Gastrocnemius medialis (tissue), 4 donors: Measurements from ENCODE around the gene GNL3. TPM values are rescaled to one million over a fixed set of nuclear protein-coding genes. Genes with fewer than 3 reads are reported as not detected.

Experiments
- ATAC-seq, 2 donors: fragments of 150-250 bp; one replicate each; pipeline ENCODE4 v1.9.1; 2016
- DNase-seq, 2 donors: peaks; one replicate each; pipeline ENCODE4 v3.0.0-alpha.2; 2019
- H3K27ac ChIP-seq, 4 donors: fragments of 200-600 bp; sonication (generic); 1 replicate in 1 of 4; 2 replicates in 3 of 4; pipeline ENCODE4 v1.5.1; 2016 to 2018; ENCODE audit warnings: mild to moderate bottlenecking in 2 of 4, moderate library complexity in 1 of 4
- H3K27me3 ChIP-seq, 3 donors: fragments of 200-600 bp; sonication (generic) in 2 of 3; 1 replicate in 1 of 3; 2 replicates in 2 of 3; pipeline versions ENCODE4 v1.5.1 to v1.6.0; 2016 to 2019; ENCODE audit warnings: mild to moderate bottlenecking in 1 of 3, moderate library complexity in 1 of 3
- H3K36me3 ChIP-seq, 2 donors: fragments of 200-600 bp; sonication (generic) in 1 of 2; one replicate each; pipeline ENCODE4 v1.5.1; 2017 to 2018
- H3K4me1 ChIP-seq, 2 donors: fragments of 200-600 bp; sonication (generic) in 1 of 2; one replicate each; pipeline ENCODE4 v1.5.1; 2016 to 2017; ENCODE audit warnings: mild to moderate bottlenecking in 2 of 2
- H3K4me3 ChIP-seq, 4 donors: fragments of 200-600 bp; sonication (generic) in 3 of 4; 1 replicate in 1 of 4; 2 replicates in 3 of 4; pipeline ENCODE4 v1.5.1; 2016 to 2019; ENCODE audit warnings: mild to moderate bottlenecking in 2 of 4
- H3K9me3 ChIP-seq, 3 donors: fragments of 200-600 bp; sonication (generic) in 2 of 3; 1 replicate in 1 of 3; 2 replicates in 2 of 3; pipeline ENCODE4 v1.5.1; 2016 to 2019
- POLR2A ChIP-seq, 2 donors: fragments of 450-650 bp; IDR thresholded peaks; one replicate each; pipeline ENCODE4 v1.6.1; 2017; ENCODE audit warnings: antibody characterized with exemption in 2 of 2, mild to moderate bottlenecking in 2 of 2, moderate library complexity in 2 of 2
- in situ Hi-C, 4 donors: fragments of 200-750 bp; cut with MboI; loops; one replicate each; pipeline versions ENCODE4 v1.15.0 to v1.8.0; 2017; ENCODE audit warnings: low sequenced_read_pairs in 4 of 4
- intact Hi-C: fragments of 100-400 bp; cut with DNase I; formaldehyde crosslinking; loops from one replicate; pipeline ENCODE4 v1.15.1; 2023; ENCODE audit warnings: low total_unique reads
- total RNA-seq, 4 donors: library from RNA; depleted of rRNA; stranded (reverse); fragments of >200 nt; gene quantifications; one replicate each; pipeline versions ENCODE4 v1.1.0 to v1.2.3, GENCODE V29; 2016
- TF ChIP-seq, protein P1 (sequence below), 5 experiments: fragments of 450-650 bp in 3 of 5; fragments of 200-600 bp in 2 of 5; sonication (generic) in 2 of 5; IDR thresholded peaks in 4 of 5; conservative IDR thresholded peaks in 1 of 5; 1 replicate in 4 of 5; 2 replicates in 1 of 5; pipeline ENCODE4 v1.5.1; 2016 to 2019; ENCODE audit warnings: antibody characterized with exemption in 5 of 5, mild to moderate bottlenecking in 3 of 5, moderate library complexity in 3 of 5

The GNL3 gene
- total RNA-seq, 4 donors from 2014 or later, result 67.6 to 108 (median 94.2) TPM

DNA sequence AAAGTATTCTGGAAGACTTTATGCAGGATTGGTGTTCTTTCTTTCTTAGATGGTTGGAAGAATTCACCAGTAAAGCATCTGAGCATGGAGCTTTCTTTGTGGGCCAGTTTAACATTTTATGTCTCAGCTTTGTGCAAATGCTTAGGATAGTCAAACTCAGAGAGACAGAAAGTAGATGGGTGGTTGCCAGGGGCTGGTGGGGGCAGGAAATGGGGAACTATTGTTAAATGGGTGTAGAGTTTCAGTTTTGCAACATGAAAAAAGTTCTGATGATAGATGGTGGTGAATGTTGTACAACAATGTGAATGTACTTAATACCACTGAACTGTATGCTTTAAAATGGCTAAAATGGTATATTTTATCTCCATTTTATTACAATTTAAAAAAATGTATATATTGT is 44.8 kb downstream of the GNL3 start:
- Histone ChIP-seq H3K4me3 (no peak overlapping the region), H3K27ac (no peak overlapping the region), H3K9me3 (no peaks in the 10 kb centered on the region), H3K4me1 (no peaks in the 10 kb centered on the region), H3K36me3 (peaks cover 3 to 55% of the 10 kb centered on the region in 2 donors), H3K27me3 (no peaks in the 10 kb centered on the region)
- no peak for DNase-seq
- in situ Hi-C loops, result loop anchor here in 2 of 4 donors (25.0 kb wide), 2 partner anchors 207 to 357 kb away; no protein-coding TSS in a partner anchor
- TF ChIP-seq POLR2A (IDR thresholded peaks at IDR 0.05), result no peak
- TF ChIP-seq, protein P1, sequence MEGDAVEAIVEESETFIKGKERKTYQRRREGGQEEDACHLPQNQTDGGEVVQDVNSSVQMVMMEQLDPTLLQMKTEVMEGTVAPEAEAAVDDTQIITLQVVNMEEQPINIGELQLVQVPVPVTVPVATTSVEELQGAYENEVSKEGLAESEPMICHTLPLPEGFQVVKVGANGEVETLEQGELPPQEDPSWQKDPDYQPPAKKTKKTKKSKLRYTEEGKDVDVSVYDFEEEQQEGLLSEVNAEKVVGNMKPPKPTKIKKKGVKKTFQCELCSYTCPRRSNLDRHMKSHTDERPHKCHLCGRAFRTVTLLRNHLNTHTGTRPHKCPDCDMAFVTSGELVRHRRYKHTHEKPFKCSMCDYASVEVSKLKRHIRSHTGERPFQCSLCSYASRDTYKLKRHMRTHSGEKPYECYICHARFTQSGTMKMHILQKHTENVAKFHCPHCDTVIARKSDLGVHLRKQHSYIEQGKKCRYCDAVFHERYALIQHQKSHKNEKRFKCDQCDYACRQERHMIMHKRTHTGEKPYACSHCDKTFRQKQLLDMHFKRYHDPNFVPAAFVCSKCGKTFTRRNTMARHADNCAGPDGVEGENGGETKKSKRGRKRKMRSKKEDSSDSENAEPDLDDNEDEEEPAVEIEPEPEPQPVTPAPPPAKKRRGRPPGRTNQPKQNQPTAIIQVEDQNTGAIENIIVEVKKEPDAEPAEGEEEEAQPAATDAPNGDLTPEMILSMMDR (IDR thresholded peaks at IDR 0.05 in 4 of 5, conservative IDR thresholded peaks at IDR 0.05 in 1 of 5), result no peak
- ATAC-seq, result no peak
- intact Hi-C loops, result no loop called here

GRCh38 chr3:52731590-52731989 is 45.8 kb downstream of the GNL3 start:
- H3K4me3 ChIP-seq, result no peak overlapping the region
- H3K9me3 ChIP-seq, result no peaks in the 10 kb centered on the region
- no peaks in the 10 kb centered on the region for H3K27me3 ChIP-seq
- in situ Hi-C loops (loop anchor here in 2 of 4 donors (25.0 kb wide), 2 partner anchors 206 to 356 kb away; no protein-coding TSS in a partner anchor), intact Hi-C loops (no loop called here)
- ATAC-seq, result no peak
- H3K27ac ChIP-seq, result no peak overlapping the region
- no peak for TF ChIP-seq POLR2A (IDR thresholded peaks at IDR 0.05)
- TF ChIP-seq, protein P1 (IDR thresholded peaks at IDR 0.05 in 4 of 5, conservative IDR thresholded peaks at IDR 0.05 in 1 of 5), result no peak
- no peak for DNase-seq
- H3K4me1 ChIP-seq, result no peaks in the 10 kb centered on the region
- H3K36me3 ChIP-seq, result peaks cover 3 to 62% of the 10 kb centered on the region in 2 donors

GRCh38 chr3:52733256-52733891 is 47.5 kb downstream of the GNL3 start:
- Histone ChIP-seq H3K27ac (no peak overlapping the region), H3K36me3 (peaks cover 3 to 68% of the 10 kb centered on the region in 2 donors), H3K27me3 (no peaks in the 10 kb centered on the region), H3K9me3 (no peaks in the 10 kb centered on the region), H3K4me1 (no peaks in the 10 kb centered on the region), H3K4me3 (no peak overlapping the region)
- in situ Hi-C loops (loop anchor here in 2 of 4 donors (25.0 kb wide), 2 partner anchors 204 to 354 kb away; no protein-coding TSS in a partner anchor), intact Hi-C loops (no loop called here)
- DNase-seq (no peak), ATAC-seq (no peak)
- TF ChIP-seq, protein P1 (IDR thresholded peaks at IDR 0.05 in 4 of 5, conservative IDR thresholded peaks at IDR 0.05 in 1 of 5), result no peak
- no peak for TF ChIP-seq POLR2A (IDR thresholded peaks at IDR 0.05)

GRCh38 chr3:52739730-52740129 is 53.9 kb downstream of the GNL3 start:
- in situ Hi-C loops, result loop anchor here in 3 of 4 donors (10.0 to 25.0 kb wide), 4 partner anchors 195 to 348 kb away; no protein-coding TSS in a partner anchor
- Histone ChIP-seq H3K9me3 (no peaks in the 10 kb centered on the region), H3K4me1 (no peaks in the 10 kb centered on the region), H3K27ac (no peak overlapping the region), H3K4me3 (no peak overlapping the region), H3K36me3 (peaks cover 2 to 84% of the 10 kb centered on the region in 2 donors), H3K27me3 (no peaks in the 10 kb centered on the region)
- TF ChIP-seq, protein P1 (IDR thresholded peaks at IDR 0.05 in 4 of 5, conservative IDR thresholded peaks at IDR 0.05 in 1 of 5), result no peak
- TF ChIP-seq POLR2A (IDR thresholded peaks at IDR 0.05), result no peak
- intact Hi-C loops, result no loop called here
- ATAC-seq (no peak), DNase-seq (no peak)
